KMS-11 (cell line): Measurements from ENCODE around the gene LMOD2.

Experiments used
- H2AFZ ChIP-seq: fragments of 200-600 bp; sonication (generic); 2 replicates; pipeline ENCODE4 v1.6.1; 2016; ENCODE audit warnings: antibody characterized with exemption, mixed run types, low read depth
- H3K27ac ChIP-seq: fragments of 200-600 bp; sonication (generic); 2 replicates; pipeline ENCODE4 v1.6.1; 2016; ENCODE audit warnings: mild to moderate bottlenecking, mixed run types
- H3K27me3 ChIP-seq: fragments of 200-600 bp; sonication (generic); 2 replicates; pipeline ENCODE4 v1.6.1; 2017; ENCODE audit warnings: mild to moderate bottlenecking, low read depth, mixed run types, moderate library complexity; ENCODE audit not compliant: insufficient read depth
- H3K36me3 ChIP-seq: fragments of 200-600 bp; sonication (generic); 2 replicates; pipeline ENCODE4 v1.6.1; 2017; ENCODE audit warnings: mild to moderate bottlenecking, mixed run types; ENCODE audit not compliant: insufficient read depth
- H3K4me1 ChIP-seq: fragments of 200-600 bp; sonication (generic); 2 replicates; pipeline ENCODE4 v1.6.1; 2016; ENCODE audit warnings: mild to moderate bottlenecking, low read depth, mixed run types; ENCODE audit not compliant: poor library complexity, severe bottlenecking
- H3K4me2 ChIP-seq: fragments of 200-600 bp; sonication (generic); 2 replicates; pipeline ENCODE4 v1.7.0; 2016; ENCODE audit warnings: mild to moderate bottlenecking, mixed run types
- H3K4me3 ChIP-seq: fragments of 200-600 bp; sonication (generic); IDR thresholded peaks from 2 replicates; pipeline ENCODE4 v1.6.1; 2017; ENCODE audit warnings: low read depth, low read length, mixed read lengths; ENCODE audit not compliant: insufficient read depth
- H3K79me2 ChIP-seq: fragments of 200-600 bp; sonication (generic); 2 replicates; pipeline ENCODE4 v1.6.1; 2016; ENCODE audit warnings: low read depth, mixed run types; ENCODE audit not compliant: insufficient read depth
- H3K9ac ChIP-seq: fragments of 200-600 bp; sonication (generic); 2 replicates; pipeline ENCODE4 v1.6.1; 2016; ENCODE audit warnings: mild to moderate bottlenecking, mixed run types
- H4K20me1 ChIP-seq: fragments of 200-600 bp; sonication (generic); 2 replicates; pipeline ENCODE4 v1.6.1; 2016; ENCODE audit warnings: mild to moderate bottlenecking, mixed run types; ENCODE audit not compliant: insufficient read depth
- CTCF ChIP-seq: fragments of 200-600 bp; sonication (generic); conservative IDR thresholded peaks from 2 replicates; pipeline ENCODE4 v1.6.1; 2017; ENCODE audit warnings: low read depth, mild to moderate bottlenecking, antibody characterized with exemption, low read length, moderate library complexity, mixed read lengths

The LMOD2 gene

GRCh38 chr7:123690550-123690949 is 34.9 kb downstream of the LMOD2 start:
- H3K4me2 ChIP-seq: no peak overlapping the region
- no peaks in the 10 kb centered on the region for H3K79me2 ChIP-seq
- H3K4me1 ChIP-seq: no peaks in the 10 kb centered on the region
- no peak overlapping the region for H3K4me3 ChIP-seq
- H4K20me1 ChIP-seq: no peaks in the 10 kb centered on the region
- no peak overlapping the region for H2AFZ ChIP-seq
- H3K27me3 ChIP-seq: no peaks in the 10 kb centered on the region
- no peak overlapping the region for H3K27ac ChIP-seq
- no peak overlapping the region for H3K9ac ChIP-seq
- peaks cover 8% of the 10 kb centered on the region; the same call in 1 of the 2 replicates for H3K36me3 ChIP-seq
- TF ChIP-seq CTCF: no peak

GRCh38 chr7:123692471-123692877 is 36.8 kb downstream of the LMOD2 start:
- H3K27me3 ChIP-seq: no peaks in the 10 kb centered on the region
- TF ChIP-seq CTCF: no peak
- H3K9ac ChIP-seq: no peak overlapping the region
- no peak overlapping the region for H3K27ac ChIP-seq
- H2AFZ ChIP-seq: no peak overlapping the region
- no peak overlapping the region for H3K4me2 ChIP-seq
- no peaks in the 10 kb centered on the region for H3K4me1 ChIP-seq
- H3K4me3 ChIP-seq: no peak overlapping the region
- no peaks in the 10 kb centered on the region for H3K79me2 ChIP-seq
- H3K36me3 ChIP-seq: peaks cover 12% of the 10 kb centered on the region
- H4K20me1 ChIP-seq: no peaks in the 10 kb centered on the region

GRCh38 chr7:123695944-123696677 is 40.4 kb downstream of the LMOD2 start:
- Histone ChIP-seq H4K20me1 (no peaks in the 10 kb centered on the region), H3K27ac (no peak overlapping the region), H3K4me1 (no peaks in the 10 kb centered on the region), H3K27me3 (no peaks in the 10 kb centered on the region), H2AFZ (no peak overlapping the region), H3K79me2 (no peaks in the 10 kb centered on the region), H3K9ac (no peak overlapping the region), H3K4me2 (no peak overlapping the region), H3K4me3 (no peak overlapping the region), H3K36me3 (peaks cover 10% of the 10 kb centered on the region; the same call in 1 of the 2 replicates)
- no peak for TF ChIP-seq CTCF

DNA sequence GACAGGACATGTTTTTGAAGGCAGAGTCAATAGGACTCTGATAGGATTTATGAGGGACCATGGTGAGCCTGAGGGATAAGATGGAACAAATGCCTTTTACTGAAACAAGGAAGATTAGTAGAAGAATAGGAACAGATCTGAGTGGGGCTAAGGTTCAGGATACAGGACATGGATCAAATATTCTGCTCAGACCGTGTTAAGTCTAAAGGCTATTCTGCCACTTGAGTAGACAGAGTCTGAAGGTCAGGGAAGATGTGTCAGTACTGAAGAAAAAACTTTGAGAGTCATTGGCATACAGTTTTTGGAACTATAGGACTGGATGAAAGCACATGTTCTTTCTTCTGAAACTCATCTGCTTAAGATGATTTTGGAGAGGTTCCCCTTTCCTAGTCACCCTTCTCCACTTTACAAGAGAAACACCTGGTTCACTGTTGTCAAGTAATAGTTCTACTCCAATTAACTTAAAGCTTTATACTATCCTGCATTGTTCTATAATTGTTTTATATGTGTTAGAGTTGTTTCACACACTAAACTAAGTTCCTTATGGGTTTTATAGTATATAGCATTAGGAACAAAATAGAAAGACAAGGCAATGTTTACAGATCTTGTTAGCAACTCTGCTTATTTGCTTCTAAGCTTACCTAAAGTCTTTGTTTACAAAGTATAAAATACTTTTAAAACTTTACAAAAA is 49.7 kb downstream of the LMOD2 start:
- Histone ChIP-seq H3K4me1 (peaks cover 3% of the 10 kb centered on the region), H3K36me3 (no peaks in the 10 kb centered on the region; the same call in 1 of the 2 replicates), H3K27me3 (no peaks in the 10 kb centered on the region), H3K4me3 (no peak overlapping the region), H3K27ac (no peak overlapping the region), H3K4me2 (no peak overlapping the region), H3K79me2 (no peaks in the 10 kb centered on the region; the same call in 1 of the 2 replicates), H2AFZ (no peak overlapping the region), H4K20me1 (no peaks in the 10 kb centered on the region), H3K9ac (no peak overlapping the region)
- no peak for TF ChIP-seq CTCF
